ENCODE results near the gene PUS7. TPM values are rescaled to one million over a fixed set of nuclear protein-coding genes. Genes with fewer than 3 reads are reported as not detected.

PUS7 gene
- total and polyA plus RNA-seq, 2 of the 8 experiments (the other 6 are each of a cell fraction or from before 2014, with no cell fraction given), result 18.9 to 65.2 TPM

DNA sequence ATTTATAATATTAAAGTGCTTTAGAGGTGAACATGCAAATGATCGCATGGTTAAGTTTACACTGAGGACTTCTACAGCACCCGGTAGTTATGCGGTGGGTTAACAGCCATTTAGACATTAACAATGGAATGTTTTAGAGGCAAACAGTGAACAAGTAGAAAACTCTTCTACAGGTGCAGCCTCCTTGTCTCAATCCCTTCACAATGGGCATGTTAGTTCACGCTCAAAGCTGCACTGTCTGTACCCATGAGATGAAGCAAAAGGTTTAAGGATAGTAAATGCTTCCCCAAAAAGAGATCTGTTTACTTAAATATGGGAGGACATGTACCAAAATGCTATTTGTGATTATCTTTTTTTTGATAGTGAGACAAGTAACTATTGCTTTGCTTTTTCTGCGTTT lies 25.1 kb downstream of the PUS7 start:
- DNase-seq (ENCODE audit: low read depth in 1 of 2, low spot score in 2 of 2) (no peak), FAIRE-seq (no peak)
- TF ChIP-seq, protein P1, sequence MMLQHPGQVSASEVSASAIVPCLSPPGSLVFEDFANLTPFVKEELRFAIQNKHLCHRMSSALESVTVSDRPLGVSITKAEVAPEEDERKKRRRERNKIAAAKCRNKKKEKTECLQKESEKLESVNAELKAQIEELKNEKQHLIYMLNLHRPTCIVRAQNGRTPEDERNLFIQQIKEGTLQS (IDR thresholded peaks at IDR 0.05; ENCODE audit: insufficient read depth, low read depth, low read length), result no peak
- TF ChIP-seq HDAC2 (IDR thresholded peaks at IDR 0.05; ENCODE audit: borderline replicate concordance in 1 of 2, low read depth in 2 of 2, low read length in 2 of 2), result no peak
- TF ChIP-seq SIRT6 (IDR thresholded peaks at IDR 0.05; ENCODE audit: low read length), result no peak
- TF ChIP-seq CREB1 (IDR thresholded peaks at IDR 0.05), result no peak
- TF ChIP-seq TEAD4 (IDR thresholded peaks at IDR 0.05; ENCODE audit: low read depth, low read length), result no peak
- no peak for TF ChIP-seq GTF2F1 (IDR thresholded peaks at IDR 0.05; ENCODE audit: borderline replicate concordance, low read depth, low read length)
- TF ChIP-seq GABPA (IDR thresholded peaks at IDR 0.05; ENCODE audit: borderline replicate concordance, insufficient read depth, low read length), result no peak
- TF ChIP-seq RAD21 (IDR thresholded peaks at IDR 0.05 in 1 of 2, conservative IDR thresholded peaks at IDR 0.05 in 1 of 2; ENCODE audit: low read depth in 2 of 2, low read length in 2 of 2), result no peak
- no peak for TF ChIP-seq TAF1 (IDR thresholded peaks at IDR 0.05; ENCODE audit: low read depth, low read length)
- TF ChIP-seq, protein P2, sequence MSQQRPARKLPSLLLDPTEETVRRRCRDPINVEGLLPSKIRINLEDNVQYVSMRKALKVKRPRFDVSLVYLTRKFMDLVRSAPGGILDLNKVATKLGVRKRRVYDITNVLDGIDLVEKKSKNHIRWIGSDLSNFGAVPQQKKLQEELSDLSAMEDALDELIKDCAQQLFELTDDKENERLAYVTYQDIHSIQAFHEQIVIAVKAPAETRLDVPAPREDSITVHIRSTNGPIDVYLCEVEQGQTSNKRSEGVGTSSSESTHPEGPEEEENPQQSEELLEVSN (IDR thresholded peaks at IDR 0.05), result no peak
- TF ChIP-seq, protein P3, sequence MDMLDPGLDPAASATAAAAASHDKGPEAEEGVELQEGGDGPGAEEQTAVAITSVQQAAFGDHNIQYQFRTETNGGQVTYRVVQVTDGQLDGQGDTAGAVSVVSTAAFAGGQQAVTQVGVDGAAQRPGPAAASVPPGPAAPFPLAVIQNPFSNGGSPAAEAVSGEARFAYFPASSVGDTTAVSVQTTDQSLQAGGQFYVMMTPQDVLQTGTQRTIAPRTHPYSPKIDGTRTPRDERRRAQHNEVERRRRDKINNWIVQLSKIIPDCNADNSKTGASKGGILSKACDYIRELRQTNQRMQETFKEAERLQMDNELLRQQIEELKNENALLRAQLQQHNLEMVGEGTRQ (IDR thresholded peaks at IDR 0.05; ENCODE audit: low read length), result no peak
- no peak for TF ChIP-seq ASH2L (IDR thresholded peaks at IDR 0.05; ENCODE audit: low read length)
- CTCF ChIA-PET (ENCODE audit: partially characterized antibody), result interaction anchor here (1.4 kb wide), 1 partner anchor 35 kb away, joined by 3 read pairs; the partner anchor contains the start of gene RINT1
- no peaks in the 10 kb centered on the region for H3K23me2 ChIP-seq (ENCODE audit: low read depth, low read length)
- peaks cover 0 to 55% (median 22%) of the 10 kb centered on the region in 4 experiments; a peak in 7 of 8 replicates for H3K36me3 ChIP-seq (ENCODE audit: control insufficient read depth in 2 of 4, insufficient read depth in 4 of 4, low read length in 3 of 4)
- POLR2A ChIA-PET (ENCODE audit: partially characterized antibody), result interaction anchor here (0.8 to 1.8 kb wide), 3 partner anchors 12 to 35 kb away, joined by 3 to 8 read pairs (median 4); partner anchors contain the start of gene RINT1
- no peak overlapping the region for H2BK120ac ChIP-seq (replicated peaks; ENCODE audit: low read depth, low read length)
- no peak overlapping the region for H4K91ac ChIP-seq (replicated peaks; ENCODE audit: insufficient read length, low read length)
- H3K4me2 ChIP-seq (ENCODE audit: insufficient read depth in 1 of 2, low read depth in 2 of 2, low read length in 2 of 2), result no peak overlapping the region
- H4K8ac ChIP-seq (ENCODE audit: extremely low read depth, insufficient read depth, low read length), result no peak overlapping the region
- no peaks in the 10 kb centered on the region for H4K20me1 ChIP-seq (replicated peaks in 1 of 2; ENCODE audit: control insufficient read depth in 1 of 2, insufficient read depth in 2 of 2, low read length in 2 of 2)
- no peaks in the 10 kb centered on the region for H3K9me3 ChIP-seq (ENCODE audit: insufficient read depth in 2 of 2, low read depth in 1 of 2, low read length in 1 of 2)
- H3K56ac ChIP-seq (replicated peaks; ENCODE audit: insufficient read length, low read depth, low read length), result no peak overlapping the region
- H4K5ac ChIP-seq (ENCODE audit: insufficient read length, low read depth, low read length), result no peak overlapping the region
- no peaks in the 10 kb centered on the region for H3K4me1 ChIP-seq (replicated peaks in 1 of 4; ENCODE audit: control insufficient read depth in 3 of 4, insufficient read depth in 4 of 4, low read length in 3 of 4)
- no peak overlapping the region for H3K23ac ChIP-seq (ENCODE audit: insufficient read length)
- H3K18ac ChIP-seq (ENCODE audit: extremely low read depth, low read length), result no peak overlapping the region
- H2BK20ac ChIP-seq (ENCODE audit: low read length), result no peak overlapping the region
- no peak overlapping the region for H3K27ac ChIP-seq (ENCODE audit: low read depth, low read length)
- no peaks in the 10 kb centered on the region for H3K27me3 ChIP-seq (replicated peaks in 1 of 4; ENCODE audit: control insufficient read depth in 3 of 4, extremely low read depth in 1 of 4, insufficient read depth in 3 of 4, low read length in 3 of 4)
- H2AK5ac ChIP-seq (ENCODE audit: low read depth, low read length), result no peak overlapping the region
- H2AFZ ChIP-seq (ENCODE audit: low read length), result no peak overlapping the region
- no peaks in the 10 kb centered on the region for H3K79me2 ChIP-seq (ENCODE audit: control insufficient read depth in 1 of 2, insufficient read depth in 2 of 2, low read length in 2 of 2)
- H3K14ac ChIP-seq (ENCODE audit: insufficient read length), result no peak overlapping the region
- no peaks in the 10 kb centered on the region for H3K79me1 ChIP-seq (ENCODE audit: low read depth, low read length)
- H3K4ac ChIP-seq (replicated peaks; ENCODE audit: insufficient read length, low read depth, low read length), result no peak overlapping the region
- H3K4me3 ChIP-seq (ENCODE audit: extremely low read depth in 1 of 4, insufficient read depth in 2 of 4, low read depth in 3 of 4, low read length in 4 of 4), result no peak overlapping the region
- WGBS, 2 experiments (ENCODE audit: extremely low coverage in 1 of 2, insufficient coverage in 1 of 2, insufficient read length in 1 of 2, insufficient replicate concordance in 2 of 2, low coverage in 1 of 2, low lambda C conversion rate in 2 of 2, missing lambda C conversion rate in 1 of 2), result 91% methylated on average over 5 of the region's 5 CpGs; no CpG with 5 or more reads in 1 of the 2 experiments
- H2BK15ac ChIP-seq (ENCODE audit: low read length), result no peak overlapping the region
- no peak overlapping the region for H2BK12ac ChIP-seq (ENCODE audit: low read depth, low read length)
- no peak overlapping the region for H3K9ac ChIP-seq (replicated peaks in 1 of 4; ENCODE audit: extremely low read depth in 1 of 4, low read depth in 3 of 4, low read length in 3 of 4)
- no peak overlapping the region for H2BK5ac ChIP-seq (ENCODE audit: low read depth, low read length)
